Posterior vena cava (tissue), 2 donors: Measurements from ENCODE around the gene CNN3. TPM values are rescaled to one million over a fixed set of nuclear protein-coding genes. Genes with fewer than 3 reads are reported as not detected.
A peak's percentile ranks its signal among the peaks of the same experiment; 100 is the strongest.

Experiments
- DNase-seq: peaks from one replicate; pipeline ENCODE4 v3.0.0-alpha.2; 2020; ENCODE audit warnings: low spot score
- intact Hi-C, 2 donors: fragments of 100-400 bp; cut with DNase I; formaldehyde crosslinking; loops; one replicate each; pipeline versions ENCODE4 v1.14.1 to v1.14.2; 2022 to 2023
- long read RNA-seq, 2 donors: library from polyadenylated mRNA; unstranded; transcript quantifications; one replicate each; pipeline ENCODE4 v2.0.0, GENCODE V29; 2020 to 2021
- total RNA-seq, 2 donors: library from RNA; stranded (reverse); fragmentation: NEBNext Ultra II Directional; extraction: Animal tissue kit (Norgen Biotek cat#: 25700); gene quantifications; one replicate each; pipeline ENCODE4 v1.2.1, GENCODE V29; 2021
- donor health status: DM: yes; HTN: yes; CAD: no.
- donor health status: DM: yes; HTN: yes; CAD: no.

CNN3 gene
- total RNA-seq, result 100 to 1,000 TPM; 385 to 542 TPM
- long read RNA-seq, donor 1, transcript CNN3-201 (7 exons, 2,165 nt), result major isoform, 322 of 354 reads
- long read RNA-seq, donor 1, partial matches to known transcripts, result 8 of 354 reads
- long read RNA-seq, donor 1, other reads (novel, unspliced or antisense), result 23 of 354 reads
- long read RNA-seq, donor 2, transcript CNN3-201 (7 exons, 2,165 nt), result major isoform, 1,646 of 1,746 reads
- long read RNA-seq, donor 2, partial matches to known transcripts, result 21 of 1,746 reads
- long read RNA-seq, donor 2, other reads (novel, unspliced or antisense), result 73 of 1,746 reads

DNA sequence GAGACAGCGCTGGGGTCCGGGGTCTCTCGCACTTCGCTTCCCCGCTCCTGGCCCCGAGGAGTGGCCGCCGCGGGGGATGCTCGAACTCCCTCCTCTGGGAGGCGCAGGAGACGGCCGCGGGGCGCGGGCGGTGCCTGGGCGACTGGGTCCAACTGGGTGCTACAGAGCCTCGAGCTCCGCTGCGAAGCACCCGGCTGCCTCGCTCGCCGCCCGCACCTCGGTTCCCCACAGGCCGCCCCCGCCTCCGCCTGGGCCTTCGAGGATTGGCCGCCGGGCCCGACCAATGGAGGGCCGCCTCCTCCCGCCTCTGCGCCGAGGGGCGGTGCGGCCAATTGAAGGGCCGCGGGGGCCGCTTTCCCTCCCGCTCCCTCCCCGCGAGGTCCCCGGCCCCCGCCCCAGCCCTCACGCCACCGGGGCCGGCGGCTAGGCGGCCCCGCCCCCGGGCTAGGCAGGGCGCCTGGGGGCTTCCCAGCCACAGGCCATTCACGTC lies at the start of gene CNN3:
CNN3 (minus strand) TSS at position 196 of the 490 bp plus-strand sequence. CDS start 216 bp downstream, outside the sequence.
- DNase-seq, result peak; percentile 98
- intact Hi-C loops, result loop anchor here (5.0 to 10.0 kb wide), 4 partner anchors 45 to 108 kb away; no protein-coding TSS in a partner anchor

DNA sequence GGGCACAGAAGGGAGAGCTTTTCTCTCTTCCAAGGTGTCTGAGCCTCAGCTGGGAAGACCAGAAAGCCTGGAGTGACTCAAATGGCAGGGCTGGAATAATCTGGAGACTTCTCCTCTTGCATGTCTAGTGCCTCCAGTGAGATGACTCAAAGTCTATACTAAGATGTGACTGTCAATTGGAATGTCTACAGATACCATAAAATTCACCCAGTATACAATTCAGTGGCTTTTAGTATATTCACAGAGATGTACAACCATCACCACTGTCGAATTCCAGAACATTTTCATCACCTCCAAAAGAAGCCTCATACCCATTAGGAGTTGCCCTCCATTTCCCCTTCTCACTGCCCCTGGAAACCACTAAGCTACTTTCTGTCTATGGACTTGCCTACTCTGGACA lies 47.9 kb upstream of the CNN3 start:
- intact Hi-C loops, result loop anchor here in 1 of 2 donors (5.0 kb wide), 1 partner anchor 48 kb away; the partner anchor contains the start of gene CNN3
- DNase-seq, result no peak

DNA sequence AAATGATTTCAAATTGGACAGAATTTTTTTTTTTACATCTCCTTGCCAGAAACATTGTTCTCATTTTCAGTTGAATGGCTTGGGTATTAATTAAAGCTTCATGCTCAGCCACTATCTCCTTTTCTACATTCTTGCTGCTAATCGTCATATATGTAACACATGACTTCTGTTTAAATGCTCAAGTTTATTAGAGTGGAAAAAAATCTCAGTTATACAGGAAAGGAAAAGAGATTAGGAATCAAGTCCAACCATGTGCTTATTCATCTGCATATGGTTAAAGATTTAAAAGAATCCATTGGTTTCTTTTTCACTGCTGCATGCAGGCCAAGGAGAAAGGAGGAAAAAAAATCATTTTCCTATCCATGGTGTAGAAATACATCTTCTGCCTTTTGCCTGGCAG lies 47.3 kb upstream of the CNN3 start:
- DNase-seq, result no peak
- intact Hi-C loops, result loop anchor here in 1 of 2 donors (5.0 kb wide), 1 partner anchor 47 kb away; the partner anchor contains the start of gene CNN3

DNA sequence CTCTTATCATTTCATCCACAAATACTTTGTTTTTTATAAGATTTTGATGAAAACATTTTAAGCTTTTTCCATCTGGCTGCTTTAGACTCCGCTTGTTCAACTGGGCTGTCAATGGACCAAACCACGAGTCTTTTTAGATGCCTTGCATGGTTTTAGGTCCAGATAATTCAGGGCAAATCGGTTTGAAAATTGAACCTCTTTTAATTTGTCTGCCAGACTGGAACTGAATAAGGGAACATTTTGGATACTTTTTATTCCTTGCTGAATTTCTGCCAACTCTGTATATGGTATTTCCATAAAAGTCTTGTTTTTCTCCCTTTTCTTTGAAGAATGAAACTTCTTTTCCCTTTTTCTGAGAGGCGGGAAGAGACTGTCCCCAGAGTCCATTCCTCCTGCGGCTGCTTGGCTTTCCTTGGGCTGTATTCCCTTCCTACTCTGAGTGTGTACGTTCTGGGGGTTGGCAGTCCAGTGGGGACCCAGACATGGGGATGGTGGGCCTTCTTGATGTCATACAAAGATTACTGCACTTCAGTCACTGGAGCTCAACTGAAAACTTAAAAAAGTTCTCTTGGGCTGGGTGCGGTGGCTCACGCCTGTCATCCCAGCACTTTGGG lies 46.5 kb upstream of the CNN3 start:
- intact Hi-C loops, result loop anchor here in 1 of 2 donors (5.0 kb wide), 1 partner anchor 46 kb away; the partner anchor contains the start of gene CNN3
- no peak for DNase-seq

DNA sequence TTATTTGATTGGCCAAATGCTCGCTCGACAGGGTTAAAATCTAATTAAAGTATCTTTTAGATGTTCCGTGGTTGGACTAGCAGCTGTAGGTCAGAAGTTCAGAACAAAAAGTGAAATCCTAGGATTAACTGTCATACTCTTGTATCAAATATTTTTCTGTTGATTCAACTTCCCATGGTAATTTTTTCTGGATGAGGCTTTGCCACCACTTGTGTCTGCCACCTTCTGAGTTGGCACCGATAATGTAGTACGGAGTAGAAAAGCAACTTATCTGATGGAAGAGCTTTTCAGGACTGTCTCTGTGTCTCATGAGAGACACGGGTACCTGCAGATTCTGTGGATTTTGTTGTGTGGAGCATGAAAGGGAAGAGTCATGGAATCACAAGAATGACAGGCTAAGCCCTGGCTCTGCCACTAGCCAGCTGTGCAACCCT lies 44.6 kb upstream of the CNN3 start:
- intact Hi-C loops, result loop anchor here in 1 of 2 donors (5.0 kb wide), 1 partner anchor 44 kb away; the partner anchor contains the start of gene CNN3
- no peak for DNase-seq

DNA sequence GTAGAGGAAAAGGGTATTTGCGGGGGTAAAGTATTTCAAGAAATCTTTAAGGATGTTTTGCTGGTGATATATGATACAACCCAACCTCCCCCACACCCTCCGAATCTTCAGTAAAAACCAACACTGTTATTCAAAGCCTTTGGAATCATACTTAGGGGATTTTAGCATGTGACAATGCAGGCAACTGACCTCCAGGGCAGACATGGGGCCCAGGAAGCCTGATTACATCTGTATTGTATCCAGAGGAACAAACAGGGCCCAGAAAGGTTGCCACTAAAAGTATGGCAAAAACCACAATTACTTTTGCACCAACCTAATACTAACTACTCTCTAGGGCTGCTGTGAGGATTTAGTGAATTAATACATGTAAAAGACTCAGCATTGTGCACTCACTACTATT lies 43.9 kb upstream of the CNN3 start:
- no peak for DNase-seq
- intact Hi-C loops, result loop anchor here in 1 of 2 donors (5.0 kb wide), 1 partner anchor 43 kb away; the partner anchor contains the start of gene CNN3

DNA sequence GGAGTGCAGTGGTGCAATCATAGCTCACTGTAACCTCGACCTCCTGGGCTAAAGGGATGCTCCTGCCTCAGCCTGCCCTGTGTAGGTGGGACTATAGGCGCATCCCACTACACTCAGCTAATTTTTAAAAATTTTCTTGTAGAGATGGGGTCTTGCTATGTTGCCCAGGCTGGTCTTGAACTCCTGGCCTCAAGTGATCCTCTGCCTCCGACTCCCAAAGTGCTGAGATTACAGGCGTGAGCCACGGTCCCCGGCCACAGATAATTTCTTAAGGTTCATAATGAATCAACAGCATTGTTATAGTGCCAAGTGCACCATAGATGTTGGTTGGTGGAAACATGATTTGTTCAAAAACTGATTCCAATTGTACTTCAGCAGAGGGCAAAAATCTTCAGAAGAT lies 42.2 kb upstream of the CNN3 start:
- DNase-seq, result no peak
- intact Hi-C loops, result no loop called here

DNA sequence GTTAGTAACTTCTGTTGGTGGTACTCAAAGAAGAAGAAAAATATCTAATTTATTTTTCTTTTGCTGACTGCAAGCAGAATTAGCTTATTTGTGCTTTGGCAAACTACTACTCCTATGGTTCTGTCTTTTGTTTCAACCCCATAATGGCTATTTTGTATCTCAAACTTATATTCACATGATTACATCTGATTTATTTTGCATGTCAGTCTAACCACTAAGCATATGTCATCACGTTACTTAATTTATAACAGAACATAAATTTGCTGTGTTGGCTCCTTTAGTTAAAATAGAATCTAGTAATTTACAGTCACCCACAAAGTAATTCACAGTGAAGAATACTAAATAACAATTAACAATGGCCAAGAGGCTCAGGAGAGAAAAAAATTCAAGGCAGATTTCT lies 39.1 kb upstream of the CNN3 start:
- intact Hi-C loops, result no loop called here
- DNase-seq, result no peak

DNA sequence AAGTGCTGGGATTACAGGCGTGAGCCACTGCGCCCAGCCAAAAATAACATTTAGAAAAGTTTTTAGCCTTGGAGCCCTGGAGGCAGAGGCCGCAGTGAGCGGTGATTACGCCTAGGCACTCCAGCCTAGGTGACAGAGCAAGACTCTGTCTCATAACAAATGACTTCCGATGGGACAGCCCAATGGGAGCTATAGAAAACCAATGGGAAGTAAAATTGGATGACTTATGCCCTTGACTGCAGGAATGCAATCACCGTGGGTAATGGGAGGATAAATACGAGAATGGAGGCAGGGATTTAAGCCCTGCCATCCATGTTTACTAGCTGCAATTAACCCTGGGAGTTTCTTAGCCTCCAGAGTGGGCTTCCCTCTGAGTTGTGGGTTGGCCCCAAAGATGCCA lies 37.0 kb upstream of the CNN3 start:
- DNase-seq, result no peak
- intact Hi-C loops, result no loop called here

DNA sequence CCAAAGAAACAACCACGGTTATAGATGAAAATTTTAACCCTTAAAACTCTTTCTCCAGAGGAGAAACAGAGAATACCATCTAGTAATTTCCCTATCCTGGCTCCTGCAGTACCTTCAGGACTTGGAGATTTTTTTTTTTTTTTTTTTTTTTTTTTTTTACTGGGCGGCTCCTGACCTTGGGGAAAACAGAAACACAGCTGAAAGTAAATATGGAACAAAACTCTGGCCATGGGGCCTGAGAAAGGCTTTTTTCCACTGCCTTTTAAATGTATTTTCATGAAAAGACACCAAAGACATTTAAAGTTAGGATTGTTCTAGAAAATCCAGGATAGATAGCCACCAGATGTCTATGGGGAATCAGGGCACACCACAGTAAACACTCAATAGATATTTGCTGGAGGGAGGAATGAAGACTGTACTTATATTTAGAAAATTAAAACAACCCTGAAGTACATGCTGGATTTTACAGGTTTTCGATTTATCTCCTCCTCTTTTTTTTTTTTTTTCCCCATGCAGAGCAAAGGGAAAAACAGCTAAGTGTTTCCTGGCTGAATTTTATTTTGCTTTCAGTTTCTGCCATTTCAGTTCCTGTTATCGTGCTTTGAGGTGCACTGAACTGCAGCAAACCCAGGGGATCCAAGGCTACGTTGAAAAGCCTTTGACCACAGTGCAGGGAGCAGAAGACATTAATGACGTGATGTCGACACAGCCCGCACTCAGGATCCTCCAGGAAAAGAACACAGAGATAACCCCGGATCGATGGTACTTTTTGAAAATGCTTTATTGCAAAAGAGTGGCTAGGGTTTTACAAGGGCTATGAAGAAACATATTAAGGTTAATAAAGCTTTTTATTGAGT lies 35.7 kb upstream of the CNN3 start:
- DNase-seq, result no peak

DNA sequence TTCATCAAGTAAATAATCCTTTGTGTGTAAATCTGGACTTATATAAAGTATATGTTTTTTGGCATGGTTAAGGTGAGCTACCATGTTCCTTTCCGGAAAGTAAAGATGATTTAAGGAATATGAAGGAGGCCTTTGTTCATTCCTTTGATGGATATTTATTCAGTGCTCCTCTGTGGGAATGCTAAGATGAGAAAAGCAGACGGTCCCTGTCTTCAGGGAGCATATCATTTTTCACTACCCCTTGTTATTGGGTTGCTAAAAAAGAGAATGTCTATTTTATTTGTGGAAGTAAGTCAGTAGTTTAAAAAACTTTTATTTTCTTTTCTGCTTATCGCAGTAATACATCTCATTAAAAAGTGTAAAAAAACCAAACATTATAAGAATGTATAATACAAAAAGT lies 35.1 kb upstream of the CNN3 start:
- DNase-seq, result no peak
- intact Hi-C loops, result no loop called here

More for the DNA sequence above, 35.7 kb upstream of the CNN3 start:
- intact Hi-C loops, result no loop called here

DNA sequence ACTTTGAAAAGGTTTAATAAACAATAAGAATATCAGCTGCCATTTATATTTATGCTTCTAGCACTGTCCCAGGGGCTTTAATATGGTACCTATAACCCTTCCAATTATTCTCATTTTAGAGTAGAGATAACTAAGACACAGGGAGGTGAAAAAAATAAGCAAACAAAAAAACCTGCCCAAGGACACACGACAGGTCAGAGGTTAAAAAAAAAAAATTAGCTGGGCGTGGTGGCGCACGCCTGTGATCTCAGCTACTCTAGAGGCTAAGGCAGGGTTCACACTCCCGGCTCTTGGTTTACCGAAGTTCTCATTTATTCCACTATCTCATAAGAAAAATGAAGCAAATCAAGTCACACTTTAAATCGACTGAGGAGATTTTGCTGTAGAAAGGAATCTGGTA lies 34.7 kb upstream of the CNN3 start:
- intact Hi-C loops, result no loop called here
- no peak for DNase-seq

DNA sequence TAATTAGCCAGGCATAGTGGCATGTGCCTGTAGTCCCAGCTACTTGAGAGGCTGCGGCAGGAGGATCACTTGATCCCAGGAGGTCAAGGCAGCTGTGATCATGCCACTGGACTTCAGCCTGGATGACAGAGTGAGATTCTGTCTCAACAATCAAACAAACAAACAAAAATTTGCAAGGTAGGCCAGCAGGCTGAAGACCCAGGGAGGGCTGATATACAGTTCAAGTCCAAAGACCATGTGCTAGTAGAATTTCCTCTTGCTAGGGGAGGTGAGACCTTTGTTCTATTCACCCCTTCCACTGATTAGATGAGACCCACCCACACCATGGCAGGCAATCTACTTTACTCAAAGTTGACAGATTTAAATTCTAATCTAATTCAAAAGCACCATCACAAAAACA lies 31.2 kb upstream of the CNN3 start:
- no peak for DNase-seq
- intact Hi-C loops, result no loop called here

DNA sequence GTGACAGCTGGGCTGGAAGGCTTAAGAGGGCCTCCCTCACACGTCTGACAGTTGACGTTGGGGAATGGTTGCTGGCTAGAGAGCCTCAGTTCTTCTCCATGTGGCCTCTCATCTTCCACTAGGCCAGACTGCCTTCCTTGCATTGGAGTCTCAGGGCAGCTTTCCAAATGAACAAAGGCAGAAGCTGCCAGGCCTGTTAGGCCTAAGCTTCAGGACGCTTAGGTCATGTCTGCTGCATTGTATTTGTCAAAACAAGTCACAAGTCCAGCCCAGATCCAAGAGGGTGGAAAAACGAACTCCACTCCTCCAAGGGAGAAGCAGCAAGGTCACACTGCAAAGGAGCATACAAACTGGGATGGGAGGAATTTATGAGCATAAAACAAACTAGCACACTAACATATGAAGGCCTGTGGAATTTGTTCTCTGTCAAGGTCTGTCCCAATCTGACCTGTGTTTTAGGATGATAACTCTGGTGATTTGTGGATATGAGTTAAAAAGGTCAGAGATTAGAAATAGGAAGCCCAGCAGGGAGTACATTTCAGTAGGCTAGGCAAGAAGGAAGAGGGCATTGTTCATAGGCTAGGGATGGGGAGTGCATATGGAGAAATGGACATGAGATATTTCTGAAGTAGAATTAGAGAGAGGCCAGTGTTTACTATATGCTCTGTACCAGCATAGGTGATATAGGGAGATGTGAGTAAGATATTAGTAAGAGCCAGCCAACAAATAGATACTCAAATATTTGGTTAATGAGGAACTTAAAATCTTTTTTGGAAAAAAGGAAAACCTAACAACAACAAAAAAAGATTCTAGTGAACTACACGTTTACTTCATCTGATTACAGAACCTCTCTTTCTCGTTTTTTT lies 29.1 kb upstream of the CNN3 start:
- intact Hi-C loops, result no loop called here

DNA sequence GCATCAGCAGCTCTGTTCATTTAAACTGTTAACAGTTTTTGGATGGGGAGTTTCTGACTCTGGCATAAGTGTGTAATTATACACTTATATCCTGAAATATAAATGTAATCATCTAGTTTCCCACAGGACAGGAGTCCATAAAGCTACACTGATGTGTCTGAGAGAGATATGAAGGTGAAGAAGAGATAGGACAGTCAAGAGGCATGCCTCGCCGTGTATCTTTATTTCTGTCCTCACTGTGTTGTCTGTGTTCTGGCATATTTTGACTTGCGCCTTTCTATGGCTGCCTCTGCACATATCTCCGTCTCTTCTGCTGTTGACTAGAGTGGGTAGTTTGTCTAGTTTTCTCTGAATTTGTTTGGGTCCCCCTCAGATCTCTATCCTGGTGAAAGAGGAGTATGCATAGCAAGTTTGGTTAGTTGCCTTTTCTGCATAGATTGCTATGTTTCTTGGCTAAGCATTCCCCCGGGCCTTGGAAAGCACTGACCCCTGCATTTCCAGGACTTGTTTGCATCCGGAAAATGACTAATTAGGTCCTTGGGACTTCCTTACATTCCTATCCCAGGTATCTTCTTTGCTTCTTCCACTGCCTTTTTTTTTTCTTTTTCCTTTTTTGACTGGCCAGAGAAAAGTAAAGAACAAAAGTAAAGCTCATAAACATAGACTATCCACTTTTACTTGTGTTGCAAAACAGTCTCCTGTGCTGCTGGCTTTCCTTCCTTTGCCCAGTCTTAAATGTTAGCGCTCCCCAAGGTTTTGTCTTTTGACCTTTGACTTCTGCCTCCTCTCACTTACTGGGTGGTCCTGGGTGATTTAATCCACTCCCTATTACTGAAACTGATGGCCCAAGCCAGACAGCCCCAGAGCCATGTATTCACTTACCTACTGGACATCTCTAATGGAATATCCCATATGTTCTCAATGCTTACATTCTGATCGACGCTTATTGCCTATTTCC lies 27.6 kb upstream of the CNN3 start:
- intact Hi-C loops, result no loop called here

More for the DNA sequence above, 29.1 kb upstream of the CNN3 start:
- DNase-seq, result no peak

DNA sequence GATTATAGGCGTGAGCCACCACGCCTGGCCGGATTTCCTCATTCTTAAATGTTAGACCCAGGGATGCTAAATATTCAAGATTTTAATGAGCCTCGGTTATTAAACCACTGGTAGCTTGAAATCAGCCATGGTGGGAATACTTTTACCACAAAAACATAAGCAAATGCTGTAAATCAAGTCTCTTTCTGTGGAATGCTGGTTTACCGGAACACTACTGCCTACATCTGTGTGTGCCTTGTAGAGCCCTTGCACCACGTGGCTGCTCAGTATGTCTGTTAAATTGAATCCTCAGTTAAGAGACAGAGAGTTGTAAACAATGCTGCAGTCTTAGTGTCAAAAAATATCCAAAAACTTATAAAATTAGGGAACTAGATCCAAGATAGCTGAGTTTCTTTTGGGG lies 26.8 kb upstream of the CNN3 start:
- no peak for DNase-seq
- intact Hi-C loops, result no loop called here

More for the DNA sequence above, 27.6 kb upstream of the CNN3 start:
- DNase-seq, result no peak

DNA sequence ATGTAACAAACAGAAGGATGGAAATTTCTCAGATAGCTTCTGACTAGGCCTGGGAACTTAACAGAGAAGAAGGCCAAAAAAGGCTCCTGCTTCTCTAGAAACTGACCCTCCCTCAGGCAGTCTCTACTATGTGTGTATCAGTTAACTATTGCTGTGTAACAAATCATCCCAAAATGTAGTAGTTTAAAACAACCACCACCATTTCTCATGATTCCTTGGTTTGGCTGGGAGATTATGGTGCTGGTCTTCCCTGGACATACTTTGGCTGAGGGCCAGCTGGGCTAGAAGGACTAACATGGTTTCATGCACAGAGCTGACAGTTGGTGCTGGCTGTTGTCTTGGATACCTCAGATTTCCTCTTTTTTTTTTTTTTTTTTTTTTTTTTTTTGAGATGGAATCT lies 26.2 kb upstream of the CNN3 start:
- intact Hi-C loops, result no loop called here

DNA sequence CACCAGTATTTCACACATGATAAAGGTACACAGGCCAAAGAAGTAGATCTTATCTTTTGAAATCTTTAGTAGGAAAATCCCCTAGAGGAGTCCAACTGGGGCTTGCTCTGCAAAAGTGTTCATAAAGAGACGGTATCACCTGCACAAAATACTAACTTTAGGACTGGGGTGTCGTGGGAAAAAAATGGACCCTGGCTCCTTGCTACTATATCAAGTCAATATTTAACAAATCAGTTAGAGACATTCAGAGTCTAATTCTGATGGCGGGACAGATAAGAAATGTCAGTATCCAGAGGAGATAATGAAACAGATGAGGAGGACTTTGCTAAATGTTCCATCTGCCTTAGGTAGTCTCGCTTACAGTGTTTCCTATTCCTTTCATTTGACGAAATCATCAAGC lies 25.6 kb upstream of the CNN3 start:
- DNase-seq, result no peak
- intact Hi-C loops, result no loop called here

More for the DNA sequence above, 26.2 kb upstream of the CNN3 start:
- no peak for DNase-seq
